ENCODE results near the gene WWC1.
"Not testable (repeated sequence)": the region's sequence is repeated elsewhere in the genome, so short reads cannot be mapped to it uniquely, and the experiment has no call there.

The WWC1 gene

DNA sequence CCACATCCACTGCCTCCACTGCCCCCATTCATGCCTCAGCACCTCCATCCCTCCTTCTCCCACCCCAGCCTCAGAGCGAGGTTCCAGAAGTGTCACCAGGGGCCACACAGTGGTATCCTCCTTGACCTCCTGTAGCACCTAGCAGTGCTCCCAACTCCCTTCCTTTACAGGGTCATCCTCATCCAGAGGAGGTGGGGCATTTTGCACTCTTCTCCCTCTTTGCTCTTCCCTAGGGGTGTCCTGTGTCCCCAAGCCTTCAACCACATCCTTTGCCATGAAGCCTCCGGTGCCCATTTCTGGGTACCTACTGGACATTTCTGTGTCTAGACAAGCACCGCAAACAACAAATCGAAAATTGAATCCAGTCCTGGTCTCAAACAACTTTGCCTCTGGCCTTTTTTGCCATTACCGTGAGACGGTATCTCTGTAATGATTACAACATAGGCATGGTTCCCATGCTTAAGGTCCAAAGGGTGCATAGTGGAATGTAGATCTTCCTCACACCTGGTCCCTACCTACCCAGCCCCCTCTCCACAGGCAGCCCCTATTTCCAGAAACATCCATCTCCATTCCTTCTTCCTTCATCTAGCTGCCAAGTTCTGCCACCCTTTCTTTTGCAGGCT lies 17.6 kb downstream of the WWC1 start:
- no peak for DNase-seq (ENCODE audit: low read depth)

DNA sequence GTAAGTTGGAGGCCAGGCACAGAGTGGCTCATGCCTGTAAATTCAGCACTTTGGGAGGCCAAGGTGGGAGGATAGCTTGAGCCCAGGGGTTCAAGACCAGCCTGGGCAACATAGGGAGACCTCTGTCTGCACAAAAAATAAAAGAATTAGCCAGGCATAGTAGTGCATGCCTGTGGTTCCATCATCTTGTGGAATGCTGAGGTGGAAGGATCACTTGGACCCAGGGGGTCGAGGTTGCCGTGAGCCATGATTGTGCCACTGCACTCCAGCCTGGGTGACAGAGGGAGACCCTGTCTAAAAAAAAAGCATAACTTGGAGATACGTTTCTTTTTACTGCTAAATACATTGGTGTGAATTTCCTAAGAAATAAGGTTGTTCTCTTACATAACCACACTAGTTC lies 19.1 kb downstream of the WWC1 start:
- not testable (repeated sequence) for DNase-seq (ENCODE audit: low read depth)

- no peak for DNase-seq (ENCODE audit: low read depth)
These were observed 19.7 kb downstream of the WWC1 start for GRCh38 chr5:168311061-168311566.

DNA sequence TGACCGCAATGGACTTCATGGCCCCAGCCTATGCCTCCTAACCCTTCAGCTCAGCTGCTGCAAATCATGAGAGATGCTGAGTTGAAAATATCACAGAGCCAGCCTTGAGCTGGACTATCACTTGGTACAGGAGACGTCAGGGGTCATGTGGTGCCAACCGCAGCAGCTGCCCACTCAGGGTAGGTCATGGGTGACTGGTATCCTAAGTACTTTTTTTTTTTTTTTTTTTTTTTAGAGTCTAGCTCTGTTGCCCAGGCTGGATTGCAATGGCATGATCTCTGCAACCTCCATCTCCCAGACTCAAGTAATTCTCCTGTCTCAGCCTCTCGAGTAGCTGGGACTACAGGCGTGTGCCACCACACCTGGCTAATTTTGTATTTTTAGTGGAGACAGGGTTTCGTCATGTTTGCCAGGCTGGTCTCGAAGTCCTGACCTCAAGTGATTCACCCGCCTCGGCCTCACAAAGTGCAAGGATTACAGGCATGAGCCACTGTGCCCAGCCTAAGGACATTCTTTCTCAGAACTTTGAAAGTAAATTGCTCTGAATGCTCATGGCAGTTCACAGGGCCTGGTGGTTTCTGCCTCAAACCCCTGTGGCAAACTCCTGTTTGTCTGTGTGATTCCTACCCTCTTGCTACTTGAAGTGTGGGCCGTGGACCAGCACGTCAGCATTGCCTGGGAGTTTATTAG lies 21.3 kb downstream of the WWC1 start:
- DNase-seq (ENCODE audit: low read depth): no peak

- no peak for DNase-seq (ENCODE audit: low read depth)
These were observed 22.3 kb downstream of the WWC1 start for GRCh38 chr5:168313596-168314204.

GRCh38 chr5:168314735-168315411 lies 23.4 kb downstream of the WWC1 start:
- DNase-seq (ENCODE audit: low read depth): no peak

DNA sequence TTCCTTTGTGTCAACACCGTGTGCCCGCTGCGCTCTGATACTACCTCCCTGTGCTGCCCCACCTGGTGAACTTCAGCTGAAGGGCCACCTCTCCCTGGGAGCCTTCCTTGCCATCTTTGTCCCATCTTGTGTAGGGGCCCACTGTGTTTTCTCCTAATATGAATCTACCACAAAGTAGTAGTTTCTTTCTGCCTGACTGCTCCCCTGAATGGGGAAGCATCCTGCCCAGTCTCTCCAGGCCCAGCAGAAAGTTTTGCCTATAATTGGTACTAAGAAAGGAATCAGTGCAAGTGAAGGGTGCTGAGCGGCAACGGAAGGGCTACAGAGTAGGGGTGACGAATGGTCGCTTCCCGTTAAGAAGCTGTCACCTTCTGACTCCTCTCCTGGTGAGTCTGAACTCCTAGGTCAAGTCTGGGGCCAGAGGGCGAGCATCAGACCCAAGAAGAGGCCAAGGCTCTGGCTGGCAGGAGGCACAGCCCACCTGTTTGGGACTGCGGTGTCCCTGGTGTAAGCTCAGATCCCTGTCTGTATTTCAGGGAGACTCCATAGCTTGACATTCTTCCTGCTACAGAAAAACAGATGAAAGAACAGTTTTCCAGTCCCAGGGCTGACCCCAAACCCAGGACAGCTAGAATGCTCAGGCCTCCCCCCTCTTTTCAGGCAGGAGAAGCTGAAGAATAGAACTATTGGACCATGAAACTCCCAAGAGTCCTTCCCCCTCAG lies 24.1 kb downstream of the WWC1 start:
- DNase-seq (ENCODE audit: low read depth): no peak

GRCh38 chr5:168316139-168316578 lies 24.7 kb downstream of the WWC1 start:
- no peak for DNase-seq (ENCODE audit: low read depth)

GRCh38 chr5:168317096-168317520 lies 25.7 kb downstream of the WWC1 start:
- no peak for DNase-seq (ENCODE audit: low read depth)

GRCh38 chr5:168317521-168318147 lies 26.2 kb downstream of the WWC1 start:
- no peak for DNase-seq (ENCODE audit: low read depth)

DNA sequence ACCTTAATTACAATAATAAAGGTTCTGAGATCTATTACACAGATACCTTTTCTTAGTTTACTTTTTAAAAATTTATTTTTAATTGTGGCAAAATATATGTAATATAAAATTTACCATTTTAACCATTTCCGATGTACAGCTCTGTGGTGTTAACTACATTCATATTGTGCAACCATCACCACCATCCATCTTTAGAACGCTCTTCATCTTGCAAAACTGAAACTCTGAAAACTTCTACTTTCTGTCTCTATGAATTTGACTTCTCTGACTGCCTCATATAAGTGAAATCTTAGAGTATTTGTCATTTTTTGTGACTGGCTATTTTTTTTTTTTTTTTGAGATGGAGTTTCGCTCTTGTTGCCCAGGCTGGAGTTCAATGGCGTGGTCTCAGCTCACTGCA lies 26.8 kb downstream of the WWC1 start:
- no peak for DNase-seq (ENCODE audit: low read depth)

DNA sequence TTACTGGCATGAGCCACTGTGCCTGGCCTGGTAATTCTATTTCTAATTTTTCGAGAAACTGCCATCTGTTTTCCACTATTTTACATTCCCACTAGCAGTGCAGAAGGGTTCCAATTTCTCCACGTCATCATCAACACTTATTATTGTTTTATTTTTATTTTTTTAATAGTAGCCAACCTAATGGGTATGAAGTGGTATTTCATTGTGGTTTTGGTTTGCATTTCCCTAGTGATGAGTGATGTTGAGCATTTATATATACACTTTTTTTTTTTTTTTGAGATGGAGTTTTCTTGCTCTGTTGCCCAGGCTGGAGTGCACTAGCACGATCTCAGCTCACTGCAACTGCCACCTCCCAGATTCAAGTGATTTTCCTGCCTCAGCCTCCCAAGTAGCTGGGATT lies 28.3 kb downstream of the WWC1 start:
- no peak for DNase-seq (ENCODE audit: low read depth)

- DNase-seq (ENCODE audit: low read depth): no peak
These were observed 29.4 kb downstream of the WWC1 start for GRCh38 chr5:168320805-168321204.

DNA sequence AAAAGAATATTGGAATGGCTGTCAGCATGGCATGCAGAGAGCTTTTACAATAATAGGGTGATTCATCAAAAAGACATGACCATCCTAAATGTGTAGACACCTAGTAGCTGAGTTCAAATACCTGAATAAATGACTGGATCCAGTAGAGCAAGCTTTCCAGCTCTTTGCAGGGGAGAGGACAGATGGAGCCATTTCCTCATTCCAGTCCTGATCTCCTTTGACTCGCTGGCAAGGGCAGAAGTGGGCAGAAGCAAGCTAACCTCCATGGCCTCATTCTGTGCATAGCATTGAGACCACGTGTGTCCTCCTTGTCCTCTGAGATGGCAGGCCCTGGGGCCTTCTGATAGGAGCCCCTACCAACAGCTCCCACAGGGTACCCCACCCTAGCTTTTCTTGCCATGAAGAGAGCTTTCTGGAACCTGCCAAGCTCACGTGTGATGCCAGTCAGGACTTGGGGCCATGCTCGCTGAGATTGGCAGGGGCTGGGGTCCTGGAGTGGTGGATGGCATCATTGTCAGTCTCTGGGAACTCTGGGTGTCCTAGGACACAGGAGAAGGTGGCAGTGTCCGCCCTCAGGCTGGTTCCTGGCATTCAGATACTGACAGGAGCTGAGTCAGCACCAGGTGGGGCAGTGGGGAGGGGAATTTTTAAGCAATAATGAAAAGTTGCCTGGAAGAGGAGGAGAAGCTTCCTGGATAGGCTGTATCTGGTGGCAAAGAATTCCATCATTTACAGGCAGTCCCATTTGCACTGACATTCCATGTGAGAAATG lies 33.6 kb downstream of the WWC1 start:
- DNase-seq (ENCODE audit: low read depth): no peak

DNA sequence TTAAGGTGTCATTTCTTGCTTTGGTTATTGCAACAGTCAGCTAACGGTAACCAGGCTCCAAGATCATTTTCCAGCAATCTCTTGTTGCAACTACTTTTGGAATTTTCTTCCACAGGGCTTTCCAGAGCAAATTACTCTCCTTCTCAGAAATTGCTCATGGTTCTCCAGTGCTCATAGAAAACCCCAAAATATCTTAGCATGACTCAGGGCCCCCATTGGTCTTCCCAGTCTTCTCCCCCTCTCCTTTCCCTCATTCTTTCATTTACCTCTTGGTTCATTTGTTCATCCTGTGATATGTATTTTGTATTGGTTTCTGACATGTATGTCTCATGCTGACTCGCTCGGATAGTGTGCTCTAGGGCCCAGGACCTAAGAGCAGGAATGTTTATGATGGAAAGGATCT lies 35.6 kb downstream of the WWC1 start:
- DNase-seq (ENCODE audit: low read depth): no peak

GRCh38 chr5:168327451-168327850 lies 36.0 kb downstream of the WWC1 start:
- DNase-seq (ENCODE audit: low read depth): no peak

- DNase-seq (ENCODE audit: low read depth): no peak
These were observed 36.5 kb downstream of the WWC1 start for GRCh38 chr5:168327994-168328393.

DNA sequence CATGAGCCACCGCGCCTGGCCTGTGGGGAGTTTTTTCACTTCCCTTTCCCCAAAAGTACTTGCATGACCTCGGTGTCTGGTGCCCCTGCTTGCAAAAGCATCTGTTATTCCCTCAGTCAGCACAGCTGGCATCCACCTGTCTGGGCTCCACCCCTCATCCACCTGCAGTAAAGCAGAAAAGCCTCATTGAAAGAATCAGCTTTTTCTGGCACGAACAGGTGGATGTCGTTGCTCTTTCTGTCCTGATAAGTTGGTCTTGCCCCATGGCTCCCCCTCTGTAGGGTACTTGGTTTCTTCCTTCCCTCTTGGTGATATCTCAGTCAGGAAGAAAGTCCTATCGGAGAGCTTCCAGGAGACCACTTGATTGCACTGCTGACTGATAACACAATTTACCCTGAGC lies 37.4 kb downstream of the WWC1 start:
- DNase-seq (ENCODE audit: low read depth): no peak

GRCh38 chr5:168329302-168329701 lies 37.9 kb downstream of the WWC1 start:
- DNase-seq (ENCODE audit: low read depth): no peak

DNA sequence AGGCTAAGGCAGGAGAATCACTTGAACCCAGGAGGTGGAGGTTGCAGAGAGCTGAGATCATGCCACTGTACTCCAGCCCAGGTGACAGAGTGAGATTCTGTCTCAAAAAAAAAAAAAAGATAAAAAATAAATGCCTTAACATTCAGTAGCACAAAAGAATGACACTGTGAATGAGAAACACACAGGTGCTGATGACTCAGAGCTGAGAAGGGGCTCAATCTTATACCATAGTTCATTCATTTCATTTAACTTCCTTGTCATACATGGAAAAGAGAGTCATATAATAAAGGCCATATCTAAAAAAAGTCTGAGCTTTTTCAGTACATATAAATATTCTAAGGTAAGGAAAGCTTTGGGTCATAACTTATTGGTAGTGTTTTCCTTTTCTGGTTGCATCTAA lies 40.6 kb downstream of the WWC1 start:
- no peak for DNase-seq (ENCODE audit: low read depth)

DNA sequence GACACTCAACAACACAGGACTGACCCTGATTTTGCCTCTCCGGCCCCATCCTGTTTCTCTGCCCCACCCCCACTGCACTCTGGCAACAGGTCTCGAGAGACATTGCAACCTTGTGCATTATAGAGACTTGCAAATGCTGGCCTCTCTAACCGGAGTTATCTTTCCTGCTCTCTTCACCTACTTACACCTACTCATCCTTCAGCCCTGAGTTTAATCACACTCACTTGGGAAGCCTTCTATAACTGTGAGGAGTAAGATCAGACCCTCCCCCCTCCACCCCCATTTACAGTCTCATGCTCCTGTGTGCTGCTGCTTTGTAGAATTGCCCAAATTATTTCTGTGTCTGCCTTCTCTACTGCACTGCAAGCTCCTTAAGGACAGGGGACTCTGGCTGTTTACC lies 42.8 kb downstream of the WWC1 start:
- DNase-seq (ENCODE audit: low read depth): no peak

Data from stimulated activated CD8-positive, alpha-beta memory T cell treated with anti-CD3 and anti-CD28 coated beads, Interleukin-15, amount 100 ng/mL, for 24 hours (primary cell).